Measurements from ENCODE around the gene IFRD1. TPM values are rescaled to one million over a fixed set of nuclear protein-coding genes. Genes with fewer than 3 reads are reported as not detected.
"Not testable (repeated sequence)": the region's sequence is repeated elsewhere in the genome, so short reads cannot be mapped to it uniquely, and the experiment has no call there.

Gene IFRD1
- total RNA-seq, 8 experiments from 2014 or later: 57.3 to 118 (median 88.9) TPM

- no peak overlapping the region for H3K4me3 ChIP-seq
- no peak overlapping the region for H3K27ac ChIP-seq
- peaks cover 0 to 6% of the 10 kb centered on the region in 2 donors for H3K4me1 ChIP-seq (replicated peaks in 1 of 2)
- in situ Hi-C loops (cut with MboI; ENCODE audit: low pct_unique_long_range_greater_than_20kb in 2 of 9, low sequenced_read_pairs in 9 of 9, unreplicated experiment in 9 of 9): no loop called here
- WGBS, 10 experiments: 63 to 100% (median 100%) methylated on average over 2 to 3 of the region's 3 CpGs; no CpG with 5 or more reads in 3 of the 10 experiments
- no peak for ATAC-seq (replicated peaks in 6 of 8)
These were observed 2.9 kb upstream of the IFRD1 start for GRCh38 chr7:112447406-112447805.

GRCh38 chr7:112448381-112448780 lies 1.9 kb upstream of the IFRD1 start:
- in situ Hi-C loops (cut with MboI; ENCODE audit: low pct_unique_long_range_greater_than_20kb in 2 of 9, low sequenced_read_pairs in 9 of 9, unreplicated experiment in 9 of 9): no loop called here
- WGBS, 10 experiments: 0 to 100% (median 88%) methylated on average over 1 to 2 of the region's 2 CpGs; no CpG with 5 or more reads in 4 of the 10 experiments
- peaks cover 5 to 14% of the 10 kb centered on the region in 2 donors for H3K4me1 ChIP-seq (replicated peaks in 1 of 2)
- no peak overlapping the region for H3K27ac ChIP-seq
- no peak for ATAC-seq (replicated peaks in 6 of 8)
- H3K4me3 ChIP-seq: no peak overlapping the region

DNA sequence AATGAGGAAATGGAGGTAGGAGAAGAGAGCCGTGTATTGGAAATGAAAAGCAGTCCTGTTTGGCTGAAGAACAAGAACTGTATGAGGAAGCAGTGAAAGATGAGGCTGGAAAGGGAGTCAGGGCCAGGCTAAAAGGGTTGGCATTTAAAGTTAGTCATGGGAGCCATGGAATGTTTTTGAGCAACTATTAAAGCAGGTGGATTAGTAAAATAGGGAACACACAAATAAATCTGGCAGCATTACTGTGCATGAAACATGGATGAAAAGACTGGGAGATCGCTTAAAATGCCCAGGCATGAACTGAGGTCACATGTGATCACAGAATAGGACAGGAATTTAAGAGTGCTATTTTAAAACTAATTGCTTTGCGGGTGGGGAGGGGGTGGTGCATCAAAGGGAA lies 1.4 kb upstream of the IFRD1 start:
- no peak for ATAC-seq (replicated peaks in 6 of 8)
- 28 to 100% (median 83%) methylated on average over 1 to 3 of the region's 3 CpGs for WGBS, 10 experiments
- Histone ChIP-seq H3K4me3 (no peak overlapping the region), H3K4me1 (replicated peaks in 1 of 2) (peaks cover 10 to 19% of the 10 kb centered on the region in 2 donors), H3K27ac (no peak overlapping the region)
- in situ Hi-C loops (cut with MboI; ENCODE audit: low pct_unique_long_range_greater_than_20kb in 2 of 9, low sequenced_read_pairs in 9 of 9, unreplicated experiment in 9 of 9): no loop called here

DNA sequence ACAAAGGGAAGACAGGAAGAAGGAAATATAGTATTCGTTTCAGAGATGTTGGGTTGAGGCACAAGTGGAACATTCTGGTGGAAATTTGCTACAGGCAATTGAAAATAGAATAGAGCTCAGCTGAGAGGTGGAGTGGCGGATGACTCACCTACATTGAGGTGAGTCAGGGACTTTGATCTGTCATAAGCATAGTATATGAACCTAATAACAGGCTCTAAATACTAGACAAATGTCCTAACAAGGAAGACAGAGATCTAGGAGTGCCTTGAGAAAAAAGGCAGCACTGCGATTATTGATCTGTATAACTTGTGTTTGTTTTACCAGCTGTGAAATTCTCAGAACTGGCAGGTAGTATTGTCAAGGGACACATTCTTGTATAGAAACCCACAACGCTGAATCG lies 907 bp upstream of the IFRD1 start:
- H3K27ac ChIP-seq: no peak overlapping the region
- in situ Hi-C loops (cut with MboI; ENCODE audit: low pct_unique_long_range_greater_than_20kb in 2 of 9, low sequenced_read_pairs in 9 of 9, unreplicated experiment in 9 of 9): no loop called here
- peak overlapping the region in 4 of 5 donors; percentile 88 to 95 (median 92) for H3K4me3 ChIP-seq
- H3K4me1 ChIP-seq (replicated peaks in 1 of 2): peaks cover 10 to 19% of the 10 kb centered on the region in 2 donors
- WGBS, 10 experiments: 0 to 69% (median 46%) methylated on average over 1 to 4 of the region's 5 CpGs; no CpG with 5 or more reads in 1 of the 10 experiments
- ATAC-seq (replicated peaks in 6 of 8): peak in 1 of 8 experiments; percentile 1

- Histone ChIP-seq H3K4me1 (replicated peaks in 1 of 2) (peaks cover 10 to 19% of the 10 kb centered on the region in 2 donors), H3K4me3 (peak overlapping the region; percentile 88 to 95 (median 92)), H3K27ac (peak overlapping the region; percentile 96)
- ATAC-seq (replicated peaks in 6 of 8): peak; percentile 60 to 81 (median 74)
- in situ Hi-C loops (cut with MboI; ENCODE audit: low pct_unique_long_range_greater_than_20kb in 2 of 9, low sequenced_read_pairs in 9 of 9, unreplicated experiment in 9 of 9): no loop called here
- 0 to 4% (median 0%) methylated on average over 1 to 13 of the region's 57 CpGs; no CpG with 5 or more reads in 1 of the 10 experiments for WGBS, 10 experiments
These were observed 824 bp downstream of the IFRD1 start for GRCh38 chr7:112450807-112451761.

DNA sequence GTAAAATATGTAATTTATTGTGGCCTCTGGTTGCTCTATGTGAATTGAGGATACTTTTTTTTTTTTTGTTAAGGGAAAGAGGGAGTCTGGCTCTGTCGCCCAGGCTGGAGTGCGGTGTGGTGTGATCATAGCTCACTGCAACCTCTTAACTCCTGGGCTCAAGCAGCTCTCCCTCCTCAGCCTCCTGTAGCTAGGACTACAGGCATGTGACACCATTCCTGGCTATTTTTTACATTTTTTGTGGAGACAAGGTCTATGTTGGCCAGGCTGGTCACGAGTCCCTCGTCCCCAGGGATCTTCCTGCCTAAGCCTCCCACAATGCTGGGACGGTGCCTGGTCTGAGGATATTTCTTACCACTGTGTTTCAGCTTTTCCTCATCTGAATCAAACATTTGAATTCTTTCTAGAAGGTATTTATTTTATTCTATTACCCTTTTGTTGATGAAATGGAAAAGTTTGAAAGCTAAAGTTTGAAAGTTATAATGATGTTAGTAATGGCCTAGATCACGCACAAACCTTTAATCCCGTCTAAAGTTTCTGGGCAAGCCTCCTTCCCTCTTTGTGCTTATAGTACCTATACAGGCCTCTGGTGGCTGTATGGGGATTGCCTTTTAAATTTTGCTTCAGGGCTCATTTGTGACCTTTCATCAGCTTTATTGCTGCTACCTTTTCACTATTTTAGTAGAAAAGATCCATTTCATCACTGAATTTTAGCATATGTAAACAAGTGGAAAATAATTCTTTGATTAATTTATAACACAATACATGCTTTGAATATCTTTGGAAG lies 2.0 kb downstream of the IFRD1 start:
- peak; percentile 0 to 54 (median 20) for ATAC-seq (replicated peaks in 6 of 8)
- WGBS, 10 experiments: 0 to 10% (median 4%) methylated on average over 2 to 7 of the region's 7 CpGs; no CpG with 5 or more reads in 2 of the 10 experiments
- in situ Hi-C loops (cut with MboI; ENCODE audit: low pct_unique_long_range_greater_than_20kb in 2 of 9, low sequenced_read_pairs in 9 of 9, unreplicated experiment in 9 of 9): no loop called here
- H3K27ac ChIP-seq: peak overlapping the region; percentile 96
- peak overlapping the region; percentile 88 to 95 (median 92) for H3K4me3 ChIP-seq
- peaks cover 10 to 19% of the 10 kb centered on the region in 2 donors for H3K4me1 ChIP-seq (replicated peaks in 1 of 2)

- ATAC-seq (replicated peaks in 6 of 8): no peak
- no peak overlapping the region for H3K27ac ChIP-seq
- peak overlapping the region in 3 of 5 donors; percentile 5 to 95 (median 93) for H3K4me3 ChIP-seq
- WGBS, 10 experiments: 4 to 75% (median 69%) methylated on average over 3 to 7 of the region's 7 CpGs; no CpG with 5 or more reads in 1 of the 10 experiments
- peaks cover 10 to 19% of the 10 kb centered on the region in 2 donors for H3K4me1 ChIP-seq (replicated peaks in 1 of 2)
- in situ Hi-C loops (cut with MboI; ENCODE audit: low pct_unique_long_range_greater_than_20kb in 2 of 9, low sequenced_read_pairs in 9 of 9, unreplicated experiment in 9 of 9): no loop called here
These were observed 3.4 kb downstream of the IFRD1 start for GRCh38 chr7:112453505-112454171.

- ATAC-seq (replicated peaks in 6 of 8); in situ Hi-C loops (cut with MboI; ENCODE audit: low pct_unique_long_range_greater_than_20kb in 2 of 9, low sequenced_read_pairs in 9 of 9, unreplicated experiment in 9 of 9); H3K27ac ChIP-seq; H3K4me3 ChIP-seq: not testable (repeated sequence)
- H3K4me1 ChIP-seq (replicated peaks in 1 of 2): peaks cover 10 to 17% of the 10 kb centered on the region in 2 donors
- 31 to 100% (median 93%) methylated on average over 1 to 6 of the region's 6 CpGs for WGBS, 10 experiments
These were observed 3.9 kb downstream of the IFRD1 start for GRCh38 chr7:112454191-112454590.

DNA sequence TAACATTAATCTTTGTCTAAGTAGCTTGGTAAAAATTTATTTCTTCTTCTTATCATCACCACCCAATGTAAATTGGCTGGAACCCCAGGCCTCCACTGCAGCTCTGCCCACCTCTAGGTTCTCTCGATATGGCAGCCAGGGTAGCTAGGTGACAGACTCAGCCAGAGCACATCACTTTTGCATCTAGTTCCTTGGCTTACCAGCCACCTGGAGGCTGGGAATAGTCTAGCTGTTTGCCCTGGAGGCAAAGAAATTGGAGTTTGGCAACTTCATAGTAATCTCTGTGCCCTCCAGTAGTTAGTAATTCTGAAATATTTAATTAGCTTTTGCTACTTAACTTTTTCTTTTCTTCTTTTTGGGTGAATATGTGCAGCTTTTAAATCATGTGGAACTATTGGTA lies 9.4 kb downstream of the IFRD1 start:
- ATAC-seq (replicated peaks in 6 of 8): peak in 1 of 8 experiments; percentile 11
- 100% methylated on average over 1 of the region's 1 CpG; no CpG with 5 or more reads in 3 of the 10 experiments for WGBS, 10 experiments
- H3K4me3 ChIP-seq: no peak overlapping the region
- no peaks in the 10 kb centered on the region for H3K4me1 ChIP-seq (replicated peaks in 1 of 2)
- in situ Hi-C loops (cut with MboI; ENCODE audit: low pct_unique_long_range_greater_than_20kb in 2 of 9, low sequenced_read_pairs in 9 of 9, unreplicated experiment in 9 of 9): no loop called here
- H3K27ac ChIP-seq: no peak overlapping the region

DNA sequence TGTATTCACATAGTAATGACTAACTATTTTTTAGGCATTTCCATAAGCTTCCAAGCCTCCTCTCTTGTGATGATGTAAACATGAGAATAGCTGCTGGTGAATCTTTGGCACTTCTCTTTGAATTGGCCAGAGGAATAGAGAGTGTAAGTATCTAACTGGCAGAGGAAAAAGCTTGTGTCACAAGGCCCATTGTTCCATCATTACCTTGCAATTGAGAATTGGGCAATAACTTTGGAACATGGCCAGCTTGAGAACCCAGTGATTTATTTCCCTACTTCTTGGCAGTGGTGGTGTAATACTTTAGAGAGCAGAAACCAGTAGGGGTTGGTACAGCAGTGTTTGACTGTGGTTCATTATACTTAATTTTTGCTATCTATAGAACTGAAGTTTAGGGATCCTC lies 12.0 kb downstream of the IFRD1 start:
- ATAC-seq (replicated peaks in 6 of 8): peak in 6 of 8 experiments; percentile 24 to 79 (median 46)
- in situ Hi-C loops (cut with MboI; ENCODE audit: low pct_unique_long_range_greater_than_20kb in 2 of 9, low sequenced_read_pairs in 9 of 9, unreplicated experiment in 9 of 9): no loop called here

DNA sequence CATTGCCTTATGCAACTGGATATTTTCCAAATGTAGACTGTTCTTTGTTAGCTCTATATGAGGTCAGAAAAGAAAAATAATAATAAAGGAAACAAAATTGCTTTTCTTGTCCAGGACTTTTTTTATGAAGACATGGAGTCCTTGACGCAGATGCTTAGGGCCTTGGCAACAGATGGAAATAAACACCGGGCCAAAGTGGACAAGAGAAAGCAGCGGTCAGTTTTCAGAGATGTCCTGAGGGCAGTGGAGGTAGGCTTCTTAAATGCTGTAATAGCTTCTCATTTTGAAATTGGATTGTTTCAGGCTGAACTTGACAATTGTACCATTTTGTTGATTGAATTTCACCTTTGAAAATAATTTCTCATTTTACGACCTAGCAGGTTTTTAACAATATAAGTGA lies 17.6 kb downstream of the IFRD1 start:
- ATAC-seq (replicated peaks in 6 of 8): no peak
- 0 to 100% (median 69%) methylated on average over 1 to 4 of the region's 4 CpGs for WGBS, 10 experiments
- in situ Hi-C loops (cut with MboI; ENCODE audit: low pct_unique_long_range_greater_than_20kb in 2 of 9, low sequenced_read_pairs in 9 of 9, unreplicated experiment in 9 of 9): no loop called here

More for the DNA sequence above, 12.0 kb downstream of the IFRD1 start:
- no peaks in the 10 kb centered on the region for H3K4me1 ChIP-seq (replicated peaks in 1 of 2)
- no peak overlapping the region for H3K27ac ChIP-seq
- H3K4me3 ChIP-seq: no peak overlapping the region

DNA sequence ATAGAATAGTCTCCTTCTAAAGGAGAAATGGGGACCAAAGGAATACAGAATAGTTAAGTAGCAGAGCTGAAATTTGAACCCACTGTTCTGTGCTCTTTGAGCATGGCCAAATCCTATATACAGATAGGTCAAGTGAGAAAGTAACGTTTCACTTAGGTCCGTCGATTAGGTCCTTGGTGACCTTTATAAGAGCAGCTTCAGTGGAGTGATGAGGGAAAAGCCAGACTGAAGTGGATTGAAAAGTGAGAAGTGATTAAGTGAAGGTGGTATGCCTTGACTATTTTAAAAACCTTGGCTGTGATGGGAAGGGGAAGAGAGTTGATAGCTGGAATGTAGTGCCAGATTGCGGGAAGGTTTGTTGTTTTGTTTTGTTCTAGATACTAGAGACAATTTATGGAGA lies 19.9 kb downstream of the IFRD1 start:
- Histone ChIP-seq H3K4me1 (replicated peaks in 1 of 2) (no peaks in the 10 kb centered on the region), H3K4me3 (no peak overlapping the region), H3K27ac (no peak overlapping the region)
- in situ Hi-C loops (cut with MboI; ENCODE audit: low pct_unique_long_range_greater_than_20kb in 2 of 9, low sequenced_read_pairs in 9 of 9, unreplicated experiment in 9 of 9): no loop called here
- ATAC-seq (replicated peaks in 6 of 8): no peak
- whole genome bisulfite sequencing, 10 experiments: 80 to 100% (median 98%) methylated on average over 1 to 4 of the region's 4 CpGs

More for the DNA sequence above, 17.6 kb downstream of the IFRD1 start:
- Histone ChIP-seq H3K27ac (no peak overlapping the region), H3K4me1 (replicated peaks in 1 of 2) (no peaks in the 10 kb centered on the region), H3K4me3 (no peak overlapping the region)
